ENCODE results near the gene BDKRB1. TPM values are rescaled to one million over a fixed set of nuclear protein-coding genes. Genes with fewer than 3 reads are reported as not detected.

The BDKRB1 gene
- polyA plus RNA-seq, 3 donors = not detected

GRCh38 chr14:96284430-96284829 lies 28.4 kb downstream of the BDKRB1 start:
- no peak overlapping the region for H3K9ac ChIP-seq (ENCODE audit: insufficient read depth, low read length, poor library complexity, severe bottlenecking)
- no CpG with 5 or more reads among the region's 1 CpG for WGBS (ENCODE audit: insufficient coverage)

DNA sequence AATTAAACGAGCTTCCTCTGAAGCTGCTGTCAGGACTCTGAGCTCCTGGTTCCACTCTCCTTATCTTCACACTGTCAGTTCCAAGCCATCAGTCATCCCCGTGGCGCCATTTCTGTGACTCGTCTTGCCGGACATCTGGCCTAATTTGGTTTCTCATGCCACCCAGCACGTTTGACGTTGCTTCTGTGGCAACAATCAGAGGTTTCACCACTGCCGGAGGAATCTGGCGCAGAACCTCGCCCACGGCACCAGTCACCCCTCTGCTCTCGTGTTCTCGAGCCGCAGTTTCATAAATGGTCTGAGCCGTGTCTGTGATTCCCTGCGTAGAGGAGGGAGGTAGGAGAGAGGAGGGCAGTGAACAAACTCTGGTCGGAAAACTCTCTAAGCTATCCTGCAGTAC lies 29.7 kb downstream of the BDKRB1 start:
- Histone ChIP-seq H4K20me1 (ENCODE audit: insufficient read depth, low read length) (no peaks in the 10 kb centered on the region), H3K79me2 (ENCODE audit: insufficient read depth, low read length) (no peaks in the 10 kb centered on the region), H3K9ac (ENCODE audit: insufficient read depth, low read length, poor library complexity, severe bottlenecking) (no peak overlapping the region), H3K9me3 (replicated peaks in 1 of 2; ENCODE audit: control insufficient read depth in 1 of 2, insufficient read depth in 1 of 2, low read length in 2 of 2) (no peaks in the 10 kb centered on the region), H2AFZ (ENCODE audit: insufficient read depth, low read depth, low read length, poor library complexity, severe bottlenecking) (no peak overlapping the region), H3K4me3 (replicated peaks in 1 of 3; ENCODE audit: low read depth in 2 of 3, low read length in 3 of 3) (no peak overlapping the region), H3K4me2 (replicated peaks; ENCODE audit: extremely low read depth, low read length, poor library complexity, severe bottlenecking) (no peak overlapping the region), H3K36me3 (replicated peaks in 1 of 2; ENCODE audit: control insufficient read depth in 1 of 2, insufficient read depth in 2 of 2, low read length in 2 of 2) (peaks cover 44 to 76% of the 10 kb centered on the region in 2 donors), H3K4me1 (ENCODE audit: control insufficient read depth in 1 of 2, insufficient read depth in 2 of 2, low read length in 2 of 2) (no peaks in the 10 kb centered on the region), H3K27me3 (ENCODE audit: control insufficient read depth in 2 of 2, insufficient read depth in 2 of 2, low read length in 2 of 2) (no peaks in the 10 kb centered on the region), H3K27ac (ENCODE audit: low read depth in 1 of 2, low read length in 2 of 2) (no peak overlapping the region)
- H3K4me1 Mint-ChIP-seq = no peaks in the 10 kb centered on the region
- no peak for TF ChIP-seq CTCF (IDR thresholded peaks at IDR 0.05)
- intact Hi-C loops (cut with micrococcal nuclease) = no loop called here
- no peak overlapping the region for H3K27ac Mint-ChIP-seq
- peaks cover 58 to 59% of the 10 kb centered on the region in 2 donors for H3K36me3 Mint-ChIP-seq
- H3K9me3 Mint-ChIP-seq = no peaks in the 10 kb centered on the region
- peaks cover 0 to 2% (median 0%) of the 10 kb centered on the region in 3 donors for H3K27me3 Mint-ChIP-seq (ENCODE audit: low read depth in 3 of 3)
- DNase-seq = no peak
- H3K4me3 Mint-ChIP-seq = no peak overlapping the region
- WGBS (ENCODE audit: insufficient coverage) = 91% methylated on average over 11 of the region's 17 CpGs

More at GRCh38 chr14:96284430-96284829, 28.4 kb downstream of the BDKRB1 start:
- no peaks in the 10 kb centered on the region for H3K9me3 ChIP-seq (replicated peaks in 1 of 2; ENCODE audit: control insufficient read depth in 1 of 2, insufficient read depth in 1 of 2, low read length in 2 of 2)
- H3K27ac ChIP-seq (ENCODE audit: low read depth in 1 of 2, low read length in 2 of 2) = no peak overlapping the region
- no peaks in the 10 kb centered on the region for H3K27me3 ChIP-seq (ENCODE audit: control insufficient read depth in 2 of 2, insufficient read depth in 2 of 2, low read length in 2 of 2)
- intact Hi-C loops (cut with micrococcal nuclease) = no loop called here
- no peak overlapping the region for H3K27ac Mint-ChIP-seq
- peaks cover 0 to 2% (median 0%) of the 10 kb centered on the region in 3 donors for H3K27me3 Mint-ChIP-seq (ENCODE audit: low read depth in 3 of 3)
- no peak overlapping the region for H3K4me3 Mint-ChIP-seq
- H3K4me1 Mint-ChIP-seq = no peaks in the 10 kb centered on the region
- H3K36me3 Mint-ChIP-seq = peaks cover 47 to 50% of the 10 kb centered on the region in 2 donors
- no peak overlapping the region for H2AFZ ChIP-seq (ENCODE audit: insufficient read depth, low read depth, low read length, poor library complexity, severe bottlenecking)
- H3K4me3 ChIP-seq (replicated peaks in 1 of 3; ENCODE audit: low read depth in 2 of 3, low read length in 3 of 3) = no peak overlapping the region
- peaks cover 33 to 63% of the 10 kb centered on the region in 2 donors for H3K36me3 ChIP-seq (replicated peaks in 1 of 2; ENCODE audit: control insufficient read depth in 1 of 2, insufficient read depth in 2 of 2, low read length in 2 of 2)
- H3K79me2 ChIP-seq (ENCODE audit: insufficient read depth, low read length) = no peaks in the 10 kb centered on the region
- H3K4me1 ChIP-seq (ENCODE audit: control insufficient read depth in 1 of 2, insufficient read depth in 2 of 2, low read length in 2 of 2) = no peaks in the 10 kb centered on the region
- H4K20me1 ChIP-seq (ENCODE audit: insufficient read depth, low read length) = no peaks in the 10 kb centered on the region
- H3K9me3 Mint-ChIP-seq = no peaks in the 10 kb centered on the region
- no peak for TF ChIP-seq CTCF (IDR thresholded peaks at IDR 0.05)
- no peak for DNase-seq
- no peak overlapping the region for H3K4me2 ChIP-seq (replicated peaks; ENCODE audit: extremely low read depth, low read length, poor library complexity, severe bottlenecking)
